Activated CD8-positive, alpha-beta memory T cell treated with anti-CD3 and anti-CD28 coated beads, Interleukin-2, amount 10 ng/mL, durations not matched to agents 7 days and 5 days (primary cell): ENCODE data around the gene MLLT10. TPM values are rescaled to one million over a fixed set of nuclear protein-coding genes. Genes with fewer than 3 reads are reported as not detected.

Experiments used
- ATAC-seq: fragments of 150-1000 bp; cut with Tn5 transposase; one replicate; pipeline ENCODE4 v1.10.0; 2021; ENCODE audit warnings: moderate library complexity
- CTCF ChIA-PET: fragments of 350-600 bp; sonication (Branson Sonifier 250); formaldehyde crosslinking; loops from one replicate; lab custom pipeline; 2021; ENCODE audit warnings: antibody characterized with exemption; lab: Charles Lee
- DNase-seq: peaks from one replicate; pipeline ENCODE4 v3.0.0-alpha.2; 2020
- H3K27ac Mint-ChIP-seq: one replicate; pipeline ENCODE4 v1.8.0; 2021; ENCODE audit warnings: mild to moderate bottlenecking, mixed read lengths
- H3K27me3 Mint-ChIP-seq: one replicate; pipeline ENCODE4 v1.8.0; 2021; ENCODE audit warnings: mixed read lengths
- H3K36me3 Mint-ChIP-seq: one replicate; pipeline ENCODE4 v1.8.0; 2021; ENCODE audit warnings: mild to moderate bottlenecking, mixed read lengths
- H3K4me1 Mint-ChIP-seq: one replicate; pipeline ENCODE4 v1.8.0; 2021; ENCODE audit warnings: mixed read lengths
- H3K4me3 Mint-ChIP-seq: one replicate; pipeline ENCODE4 v1.8.0; 2021; ENCODE audit warnings: mild to moderate bottlenecking, moderate library complexity, mixed read lengths
- H3K9me3 Mint-ChIP-seq: one replicate; pipeline ENCODE4 v1.8.0; 2022; ENCODE audit warnings: low read depth, mixed read lengths
- total RNA-seq, 2 experiments: library from RNA; stranded (reverse); gene quantifications; one replicate each; pipeline ENCODE4 v1.2.3, GENCODE V29; 2021

The MLLT10 gene
- total RNA-seq, result 10 to 100 TPM; 42.2 to 65.2 TPM

DNA sequence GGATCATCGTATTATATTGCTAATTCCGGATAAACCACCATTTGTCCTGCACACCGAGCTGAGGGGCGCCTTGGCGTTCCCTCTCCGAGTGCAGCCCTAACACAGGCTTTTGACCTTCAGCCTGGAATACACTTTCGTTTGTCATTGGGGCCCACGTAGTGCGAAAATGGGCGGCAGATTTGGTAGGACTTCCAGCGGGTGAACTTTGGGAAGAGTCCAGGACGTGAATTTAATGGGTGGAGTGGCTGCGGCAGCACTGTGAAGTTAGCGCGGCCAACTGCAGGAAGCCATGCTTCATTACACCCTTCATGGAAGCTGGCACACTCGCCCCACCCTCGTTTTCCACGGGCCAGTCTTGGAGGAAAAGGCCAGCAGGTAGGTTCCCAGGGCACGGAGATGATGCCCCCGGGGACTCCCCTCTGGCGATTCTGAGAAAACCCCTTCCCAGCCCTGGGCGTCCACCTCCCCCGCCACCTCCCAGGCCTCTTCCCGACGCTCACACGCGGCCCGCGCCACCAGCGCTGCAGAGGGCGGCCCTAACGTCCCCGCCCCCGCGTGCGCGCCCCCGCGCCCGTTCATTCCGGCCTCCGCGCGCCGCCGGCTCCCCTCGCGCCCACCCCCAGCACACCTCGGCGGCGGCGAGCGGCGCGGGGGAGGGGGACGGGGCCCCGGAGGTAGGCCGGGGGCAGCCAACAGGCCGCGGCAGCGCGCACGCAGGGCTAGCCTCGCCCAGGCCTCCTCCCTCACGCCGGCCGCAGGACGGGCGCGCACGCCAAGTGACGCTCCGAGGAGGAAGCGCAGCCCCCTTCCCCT lies at the start of gene MLLT10:
Gene MLLT10 (plus strand): TSS at position 766 of the 813 bp plus-strand sequence. CDS start 413 bp downstream, outside the sequence.
- ATAC-seq (peak; percentile 90), DNase-seq (peak; percentile 95)
- Mint-ChIP-seq H3K4me3 (peak within 1 kb of the TSS; percentile 85), H3K36me3 (peaks cover 9% of the 10 kb centered on the region), H3K4me1 (peaks cover 23% of the 10 kb centered on the region), H3K9me3 (no peaks in the 10 kb centered on the region), H3K27me3 (peaks cover 7% of the 10 kb centered on the region), H3K27ac (peak within 1 kb of the TSS; percentile 93)
- CTCF ChIA-PET, result interaction anchor here (1.0 to 1.1 kb wide), 2 partner anchors 16 to 38 kb away, joined by 3 to 5 read pairs; no protein-coding TSS in a partner anchor

DNA sequence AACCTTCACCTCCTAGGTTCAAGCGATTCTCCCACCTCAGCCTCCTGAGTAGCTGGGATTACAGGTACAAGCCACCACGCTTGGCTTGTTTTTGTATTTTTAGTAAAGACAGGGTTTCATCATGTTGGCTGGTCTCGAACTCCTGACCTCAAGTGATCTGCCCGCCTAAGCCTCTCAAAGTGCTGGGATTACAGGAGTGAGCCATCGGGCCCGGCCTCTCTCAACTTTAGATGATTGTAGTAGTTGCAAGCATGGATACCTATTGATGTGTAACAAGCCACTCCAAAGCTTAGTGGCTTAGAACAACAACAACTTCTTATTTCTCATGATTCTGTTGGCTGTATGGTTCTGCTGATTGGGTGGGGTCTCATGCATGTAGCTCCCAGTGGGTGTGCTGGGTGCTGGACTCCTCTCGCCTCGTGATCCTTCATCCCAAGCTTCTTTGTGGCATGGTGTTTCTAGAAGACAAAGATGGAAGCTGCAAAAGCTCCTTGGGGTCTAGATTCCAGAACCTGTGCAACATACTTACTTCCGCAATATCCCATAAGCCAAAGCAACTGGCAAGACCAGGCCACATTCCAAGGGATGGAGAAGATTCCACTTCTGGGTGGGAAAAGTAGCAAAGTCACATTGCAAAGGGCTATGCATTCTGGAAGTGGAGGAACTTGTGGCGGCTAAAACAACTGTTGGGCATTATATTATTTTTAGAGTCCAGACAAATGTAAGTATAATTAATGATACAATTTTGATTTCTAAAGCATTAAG lies 46.4 kb upstream of the MLLT10 start:
- CTCF ChIA-PET, result interaction anchor here (2.3 kb wide), 1 partner anchor 9 kb away, joined by 11 read pairs; no protein-coding TSS in a partner anchor
- Mint-ChIP-seq H3K36me3 (no peaks in the 10 kb centered on the region), H3K27me3 (peaks cover 30% of the 10 kb centered on the region), H3K4me3 (no peak overlapping the region), H3K9me3 (no peaks in the 10 kb centered on the region), H3K4me1 (no peaks in the 10 kb centered on the region), H3K27ac (no peak overlapping the region)
- DNase-seq, result no peak
- no peak for ATAC-seq

DNA sequence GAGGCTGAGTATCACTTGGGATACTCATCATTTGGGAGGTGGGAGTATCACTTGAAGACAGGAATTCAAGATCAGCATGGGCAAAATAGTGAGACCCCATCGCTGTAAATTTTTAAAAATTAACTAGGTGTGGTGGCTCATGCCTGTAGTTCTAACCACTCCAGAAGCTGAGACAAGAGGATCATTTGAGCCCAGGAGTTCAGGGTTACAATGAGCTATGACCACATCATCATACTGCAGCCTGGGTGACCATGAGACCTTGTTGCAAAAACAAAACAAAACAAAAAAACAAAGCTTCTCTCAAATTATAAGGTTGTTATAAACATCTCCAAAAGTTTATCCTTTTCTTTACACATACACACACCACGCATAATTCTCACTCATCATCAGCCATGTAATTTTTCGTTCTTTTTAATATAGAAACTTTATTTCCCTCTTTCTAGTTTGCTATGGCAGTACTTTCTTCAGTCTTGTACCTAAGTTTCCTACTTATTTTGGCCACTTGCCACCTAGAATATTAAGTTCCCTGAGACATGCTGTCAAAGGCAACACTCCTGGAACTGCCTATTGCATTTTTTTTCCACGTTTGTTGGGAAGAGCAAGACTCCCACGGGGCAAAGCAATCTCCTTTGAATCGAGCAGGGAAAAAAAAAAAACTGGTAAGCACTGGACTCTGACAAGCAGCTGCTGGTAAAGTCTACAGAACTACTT lies 45.6 kb upstream of the MLLT10 start:
- H3K36me3 Mint-ChIP-seq, result no peaks in the 10 kb centered on the region
- H3K27ac Mint-ChIP-seq, result no peak overlapping the region
- ATAC-seq (no peak), DNase-seq (no peak)
- no peaks in the 10 kb centered on the region for H3K9me3 Mint-ChIP-seq
- no peak overlapping the region for H3K4me3 Mint-ChIP-seq
- H3K4me1 Mint-ChIP-seq, result no peaks in the 10 kb centered on the region
- H3K27me3 Mint-ChIP-seq, result peaks cover 37% of the 10 kb centered on the region
- CTCF ChIA-PET, result interaction anchor here (2.3 kb wide), 1 partner anchor 8 kb away, joined by 11 read pairs; no protein-coding TSS in a partner anchor

DNA sequence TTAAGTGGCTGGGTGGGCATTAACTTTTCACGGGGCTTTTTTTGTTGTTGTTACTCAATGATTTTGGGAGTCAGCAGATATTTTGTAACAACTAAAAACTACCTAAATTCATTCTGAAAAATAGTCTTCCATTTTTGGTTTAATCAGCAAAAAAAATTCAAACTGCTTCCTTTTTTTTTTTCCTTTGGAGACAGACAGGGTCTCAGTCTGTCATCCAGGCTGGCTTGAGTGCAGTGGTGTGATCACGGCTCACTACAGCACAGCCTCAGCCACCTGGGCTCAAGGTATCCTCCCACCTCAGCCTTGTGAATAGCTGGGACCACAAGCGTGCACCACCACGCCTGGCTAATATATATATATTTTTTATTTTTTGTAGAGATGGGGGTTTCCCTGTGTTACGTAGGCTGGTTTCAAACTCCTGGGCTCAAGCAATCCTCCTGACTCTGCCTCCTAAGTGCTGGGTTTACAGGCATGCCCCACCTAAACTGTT lies 45.0 kb upstream of the MLLT10 start:
- CTCF ChIA-PET, result interaction anchor here (2.3 kb wide), 1 partner anchor 7 kb away, joined by 11 read pairs; no protein-coding TSS in a partner anchor
- ATAC-seq, result no peak
- H3K27me3 Mint-ChIP-seq, result peaks cover 42% of the 10 kb centered on the region

DNA sequence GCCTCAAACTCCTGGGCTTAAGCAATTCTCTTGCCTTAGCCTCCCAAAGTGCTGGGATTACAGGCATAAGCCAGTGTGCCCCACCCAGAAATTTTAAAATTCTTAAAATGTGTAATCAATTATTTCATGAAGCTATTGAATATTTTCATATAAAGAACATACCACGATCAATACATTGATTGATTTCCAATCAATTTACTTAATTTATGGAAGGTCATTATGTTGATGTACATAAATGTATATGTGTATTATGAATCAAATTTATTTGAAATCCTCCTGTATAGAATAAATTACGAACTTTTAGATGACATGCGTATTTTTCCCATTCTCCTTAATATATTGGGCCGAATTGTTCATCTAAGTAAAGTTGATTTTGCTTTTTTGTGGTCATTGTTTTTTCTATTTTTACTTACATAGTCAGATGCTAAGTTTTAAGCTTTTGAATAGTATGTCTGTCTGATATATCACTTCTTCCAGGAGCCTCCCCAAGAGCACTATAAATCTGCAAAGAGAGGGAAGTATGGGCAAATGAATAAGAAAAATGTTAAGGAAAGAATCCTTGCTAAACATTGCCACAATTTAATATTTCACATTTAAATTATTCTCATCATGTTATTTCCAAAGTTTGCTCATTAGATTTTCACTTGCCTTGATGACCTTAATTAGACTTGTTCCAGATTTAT lies 43.9 kb upstream of the MLLT10 start:
- CTCF ChIA-PET, result no interaction called here
- no peaks in the 10 kb centered on the region for H3K9me3 Mint-ChIP-seq
- peaks cover 8% of the 10 kb centered on the region for H3K4me1 Mint-ChIP-seq
- H3K27ac Mint-ChIP-seq, result no peak overlapping the region
- no peaks in the 10 kb centered on the region for H3K36me3 Mint-ChIP-seq
- no peak for DNase-seq
- ATAC-seq, result no peak
- peaks cover 46% of the 10 kb centered on the region for H3K27me3 Mint-ChIP-seq
- no peak overlapping the region for H3K4me3 Mint-ChIP-seq

More for the DNA sequence above, 45.0 kb upstream of the MLLT10 start:
- Mint-ChIP-seq H3K4me3 (no peak overlapping the region), H3K27ac (no peak overlapping the region), H3K9me3 (no peaks in the 10 kb centered on the region), H3K4me1 (peaks cover under 1% of the 10 kb centered on the region), H3K36me3 (no peaks in the 10 kb centered on the region)
- DNase-seq, result no peak

DNA sequence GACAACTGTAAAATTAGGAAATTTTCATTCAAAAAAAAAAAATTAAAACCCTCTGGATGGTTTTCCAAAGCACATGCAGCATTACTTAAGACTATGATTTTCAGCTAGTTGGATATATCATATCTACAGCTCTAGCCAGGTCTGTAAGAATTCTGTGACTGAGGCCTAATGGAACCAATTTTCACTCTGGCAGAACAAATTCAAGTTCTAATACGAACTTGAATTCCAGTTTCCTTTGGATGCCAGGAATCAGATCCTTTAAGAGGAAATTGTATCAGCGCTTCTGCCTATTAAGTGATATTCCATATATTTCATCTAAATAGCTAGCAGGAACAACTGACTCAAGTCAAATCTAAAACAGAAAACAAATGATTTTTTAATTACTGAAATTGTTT lies 43.3 kb upstream of the MLLT10 start:
- CTCF ChIA-PET, result no interaction called here
- Mint-ChIP-seq H3K27me3 (peaks cover 51% of the 10 kb centered on the region), H3K9me3 (no peaks in the 10 kb centered on the region), H3K27ac (no peak overlapping the region), H3K4me1 (peaks cover 12% of the 10 kb centered on the region), H3K36me3 (no peaks in the 10 kb centered on the region), H3K4me3 (no peak overlapping the region)
- DNase-seq (no peak), ATAC-seq (no peak)

DNA sequence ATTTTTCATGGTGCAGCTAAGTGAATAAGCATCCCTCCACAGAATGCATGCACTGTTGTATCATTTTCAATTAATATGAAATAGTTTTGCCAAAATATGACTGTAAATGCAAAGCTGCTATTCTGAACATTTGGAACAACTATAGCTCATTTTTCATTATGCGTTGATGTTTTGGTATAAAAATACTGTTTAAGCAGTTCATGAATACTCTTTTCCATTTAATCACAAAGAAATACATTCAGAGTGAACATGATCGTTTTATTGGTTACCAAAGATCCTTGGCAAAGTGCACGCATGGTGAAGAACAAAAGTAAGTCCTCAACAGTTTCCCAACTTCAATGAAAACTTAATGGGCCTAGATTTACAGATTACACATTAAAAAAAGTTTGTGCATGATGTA lies 41.6 kb upstream of the MLLT10 start:
- Mint-ChIP-seq H3K4me1 (peaks cover 15% of the 10 kb centered on the region), H3K27me3 (peaks cover 58% of the 10 kb centered on the region)
- CTCF ChIA-PET, result no interaction called here

DNA sequence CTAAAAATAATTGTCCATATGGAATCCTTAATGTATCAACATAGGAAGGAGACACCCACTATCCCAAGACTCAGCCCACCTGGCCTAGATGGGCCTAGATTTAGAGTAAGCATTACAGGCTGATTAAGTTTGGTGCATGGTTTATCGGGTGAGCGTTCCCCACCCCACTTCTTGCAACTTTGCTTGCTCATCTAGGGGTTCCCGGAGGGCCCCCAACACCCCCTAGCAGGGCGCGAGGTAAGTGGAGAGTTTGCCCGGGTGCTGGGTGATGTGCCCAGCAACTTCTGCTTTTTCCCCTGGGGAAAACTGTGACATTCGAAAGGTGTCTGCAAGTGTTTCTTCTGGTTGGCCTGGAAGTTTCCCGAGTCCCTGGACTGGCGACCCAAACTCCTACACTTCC lies 40.2 kb upstream of the MLLT10 start:
- CTCF ChIA-PET, result interaction anchor here (1.0 to 3.9 kb wide), 4 partner anchors 12 to 750 kb away, joined by 3 to 30 read pairs (median 4); no protein-coding TSS in a partner anchor
- Mint-ChIP-seq H3K27ac (no peak overlapping the region), H3K27me3 (peaks cover 68% of the 10 kb centered on the region), H3K4me1 (peaks cover 21% of the 10 kb centered on the region), H3K36me3 (no peaks in the 10 kb centered on the region), H3K9me3 (no peaks in the 10 kb centered on the region), H3K4me3 (peak overlapping the region; percentile 66)
- DNase-seq (no peak), ATAC-seq (no peak)

More for the DNA sequence above, 41.6 kb upstream of the MLLT10 start:
- no peaks in the 10 kb centered on the region for H3K9me3 Mint-ChIP-seq
- no peak overlapping the region for H3K4me3 Mint-ChIP-seq
- no peak overlapping the region for H3K27ac Mint-ChIP-seq
- no peaks in the 10 kb centered on the region for H3K36me3 Mint-ChIP-seq
- no peak for DNase-seq
- ATAC-seq, result no peak

DNA sequence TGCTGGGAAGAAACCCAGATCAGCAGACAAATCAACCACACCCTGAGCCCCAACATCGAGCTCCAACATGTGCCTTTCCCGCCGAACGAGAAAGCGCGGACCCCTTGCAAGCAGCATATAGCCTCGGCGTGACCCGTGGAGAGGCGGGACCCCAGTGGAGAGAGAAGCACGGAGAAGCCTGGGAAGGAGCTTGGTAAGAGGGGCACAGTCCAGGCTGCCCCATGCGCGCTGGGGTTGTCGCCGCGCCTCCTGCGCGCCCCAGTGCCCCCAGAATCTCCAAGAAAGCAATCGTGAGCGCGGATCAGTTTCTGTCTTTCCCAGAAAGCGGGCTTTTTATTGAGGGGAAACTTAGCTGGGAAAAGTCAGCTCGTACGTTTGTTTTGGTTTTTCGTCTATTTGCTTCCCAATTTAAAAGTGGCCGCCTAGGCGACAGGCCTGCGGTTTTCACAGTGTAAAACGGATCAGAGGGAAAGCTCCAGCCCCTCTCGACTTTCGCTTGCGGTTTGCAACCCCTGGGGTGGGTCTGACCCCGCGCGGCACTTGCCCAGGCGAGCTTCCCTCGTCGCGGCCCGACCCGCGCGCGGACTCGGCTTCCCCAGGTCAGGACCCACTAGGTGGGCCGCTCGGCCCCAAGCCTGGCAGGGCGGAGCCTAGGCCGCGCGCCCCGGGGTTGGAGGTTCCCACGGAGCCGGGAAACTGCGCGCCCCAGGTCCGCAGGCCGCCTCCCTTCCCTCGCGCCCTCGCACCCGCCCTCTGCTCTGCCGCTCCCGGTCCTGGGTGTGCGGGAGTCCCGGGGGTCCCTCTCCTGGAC lies 39.6 kb upstream of the MLLT10 start:
- DNase-seq, result no peak
- no peaks in the 10 kb centered on the region for H3K36me3 Mint-ChIP-seq
- CTCF ChIA-PET, result interaction anchor here (1.0 to 3.9 kb wide), 6 partner anchors 12 to 750 kb away, joined by 3 to 30 read pairs (median 10); no protein-coding TSS in a partner anchor
- H3K27me3 Mint-ChIP-seq, result peaks cover 72% of the 10 kb centered on the region
- peak overlapping the region; percentile 74 for H3K4me3 Mint-ChIP-seq
- no peaks in the 10 kb centered on the region for H3K9me3 Mint-ChIP-seq
- no peak overlapping the region for H3K27ac Mint-ChIP-seq
- peaks cover 21% of the 10 kb centered on the region for H3K4me1 Mint-ChIP-seq
- no peak for ATAC-seq

DNA sequence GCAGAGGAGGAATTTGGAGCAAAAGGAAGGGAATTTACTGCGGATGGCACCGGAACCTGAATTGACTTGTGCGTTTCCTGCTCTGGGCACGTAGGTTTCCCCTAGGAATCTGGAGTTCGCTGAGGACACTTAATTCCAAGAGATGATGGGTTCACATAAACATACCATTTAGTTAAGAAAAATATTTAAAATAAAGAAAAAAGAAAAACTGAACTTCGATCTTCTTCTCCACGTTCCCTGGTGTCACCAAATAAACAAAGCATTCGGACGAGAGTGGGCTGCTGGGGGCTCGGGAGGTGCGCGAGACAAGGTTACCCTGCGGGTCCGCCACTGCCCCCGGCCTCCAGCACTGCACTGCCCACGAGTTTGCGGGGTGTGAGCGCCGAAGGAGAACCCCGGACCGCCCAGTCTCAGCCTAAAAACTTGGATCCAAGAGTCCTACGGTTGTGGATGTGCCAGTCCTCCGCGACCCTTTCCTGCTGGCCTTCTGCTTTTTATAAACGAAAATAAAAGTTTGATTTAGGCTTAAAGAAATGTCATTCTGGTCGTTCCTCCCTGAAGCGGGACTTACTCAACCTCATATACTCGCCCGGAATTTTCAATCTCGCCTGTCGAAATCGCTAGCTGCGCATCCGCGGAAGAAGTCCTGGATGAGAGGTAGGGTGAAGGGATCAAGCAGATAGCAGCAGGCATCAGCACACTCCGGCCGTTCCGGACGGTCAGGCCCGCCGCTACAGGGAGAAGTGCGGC lies 38.9 kb upstream of the MLLT10 start:
- H3K4me3 Mint-ChIP-seq, result peak overlapping the region; percentile 74
- no peaks in the 10 kb centered on the region for H3K36me3 Mint-ChIP-seq
- CTCF ChIA-PET, result interaction anchor here (0.7 to 3.9 kb wide), 26 partner anchors 8 to 736 kb away, joined by 3 to 33 read pairs (median 5); partner anchors contain the start of gene MLLT10
- H3K27ac Mint-ChIP-seq, result peak overlapping the region; percentile 26
- peaks cover 24% of the 10 kb centered on the region for H3K4me1 Mint-ChIP-seq
- no peak for DNase-seq
- H3K9me3 Mint-ChIP-seq, result no peaks in the 10 kb centered on the region
- no peak for ATAC-seq
- H3K27me3 Mint-ChIP-seq, result peaks cover 76% of the 10 kb centered on the region

DNA sequence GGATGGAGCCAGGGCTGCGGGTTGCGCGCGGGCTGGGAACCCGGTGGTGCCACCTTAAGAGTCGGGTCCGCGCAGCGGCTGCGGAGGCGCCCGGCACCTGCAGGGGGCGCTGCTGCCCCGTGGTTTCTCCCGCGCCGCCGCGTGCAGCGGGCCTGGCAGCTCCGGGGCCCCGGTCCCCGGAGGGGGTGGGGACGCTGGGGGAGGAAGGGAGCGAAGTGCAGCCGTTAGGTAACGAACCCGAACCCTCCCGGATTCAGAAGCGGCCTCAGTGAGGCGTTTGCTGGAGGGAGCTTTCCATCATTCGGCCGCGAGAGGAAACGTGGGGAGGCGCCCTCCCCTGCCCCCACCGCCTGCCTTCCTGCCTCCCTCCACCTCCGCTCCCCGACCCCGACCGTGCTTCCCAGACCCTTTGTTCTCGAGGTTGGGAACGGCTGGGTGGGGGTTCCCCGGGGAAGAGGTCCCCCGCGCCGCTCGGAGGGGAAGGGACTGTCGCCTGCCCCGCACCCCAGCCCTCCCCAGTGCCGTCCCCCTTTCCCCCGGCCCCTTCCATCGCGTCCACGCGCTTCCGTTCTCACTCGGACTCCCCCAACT lies 38.2 kb upstream of the MLLT10 start:
- Mint-ChIP-seq H3K4me3 (peak overlapping the region; percentile 74), H3K36me3 (no peaks in the 10 kb centered on the region), H3K27me3 (peaks cover 78% of the 10 kb centered on the region), H3K27ac (no peak overlapping the region), H3K4me1 (peaks cover 24% of the 10 kb centered on the region), H3K9me3 (no peaks in the 10 kb centered on the region)
- CTCF ChIA-PET, result interaction anchor here (0.6 to 3.9 kb wide), 38 partner anchors 8 to 1486 kb away, joined by 3 to 33 read pairs (median 5); partner anchors contain the start of genes COMMD3, MLLT10 and SKIDA1
- peak; percentile 82 for ATAC-seq
- peak; percentile 87 for DNase-seq
